Tongue (tissue), 2 donors: ENCODE data around the gene HAL. TPM values are rescaled to one million over a fixed set of nuclear protein-coding genes. Genes with fewer than 3 reads are reported as not detected.
"Not testable (repeated sequence)": the region's sequence is repeated elsewhere in the genome, so short reads cannot be mapped to it uniquely, and the experiment has no call there.

Experiments
- DNase-seq: peaks from one replicate; pipeline ENCODE4 v3.0.0-alpha.2; 2015
- total RNA-seq: library from RNA; depleted of rRNA; stranded (reverse); fragments of >200 nt; gene quantifications from one replicate; pipeline ENCODE4 v1.2.3, GENCODE V29; 2014

Gene HAL
- total RNA-seq, 1 donor from 2014 or later: 0.51 TPM

GRCh38 chr12:95975491-95975890, 20.7 kb downstream of the HAL start:
- no peak for DNase-seq

- DNase-seq: peak; percentile 12
Observed at GRCh38 chr12:95974358-95974757, 21.8 kb downstream of the HAL start.

- no peak for DNase-seq
Observed at GRCh38 chr12:95972832-95973456, 23.2 kb downstream of the HAL start.

- no peak for DNase-seq
Observed at GRCh38 chr12:95970905-95971304, 25.2 kb downstream of the HAL start.

- DNase-seq: not testable (repeated sequence)
Observed at GRCh38 chr12:95969116-95969515, 27.0 kb downstream of the HAL start.

- no peak for DNase-seq
Observed at GRCh38 chr12:95967301-95967700, 28.8 kb downstream of the HAL start.

- peak; percentile 8 for DNase-seq
Observed at GRCh38 chr12:95966287-95966870, 29.8 kb downstream of the HAL start.

GRCh38 chr12:95963096-95963495, 33.0 kb downstream of the HAL start:
- no peak for DNase-seq

- DNase-seq: no peak
Observed at GRCh38 chr12:95962222-95962621, 33.9 kb downstream of the HAL start.

GRCh38 chr12:95960241-95960640, 35.9 kb downstream of the HAL start:
- DNase-seq: no peak

- DNase-seq: peak; percentile 12
Observed at GRCh38 chr12:95959107-95959506, 37.0 kb downstream of the HAL start.

GRCh38 chr12:95956557-95957145, 39.5 kb downstream of the HAL start:
- no peak for DNase-seq

- DNase-seq: no peak
Observed at GRCh38 chr12:95955549-95956159, 40.5 kb downstream of the HAL start.

- no peak for DNase-seq
Observed at GRCh38 chr12:95953000-95953399, 43.1 kb downstream of the HAL start.

GRCh38 chr12:95951515-95951914, 44.6 kb downstream of the HAL start:
- no peak for DNase-seq

GRCh38 chr12:95949477-95950206, 46.5 kb downstream of the HAL start:
- no peak for DNase-seq

GRCh38 chr12:95944108-95944704, 51.9 kb downstream of the HAL start:
- no peak for DNase-seq

GRCh38 chr12:95943330-95943842, 52.8 kb downstream of the HAL start, which contains the start of gene AMDHD1:
TSS of gene AMDHD1 (plus strand) at chr12:95943331. CDS start at chr12:95943399, 68 bp downstream.
- peak; percentile 61 for DNase-seq

- DNase-seq: peak; percentile 83
Observed at GRCh38 chr12:95942524-95943329, 53.4 kb downstream of the HAL start, which contains the start of gene CCDC38. TSS of gene CCDC38 (minus strand) at chr12:95942614. CDS start at chr12:95936509, 6,105 bp downstream.

GRCh38 chr12:95942101-95942523, 54.0 kb downstream of the HAL start:
- DNase-seq: peak; percentile 21

- no peak for DNase-seq
Observed at GRCh38 chr12:95940514-95940913, 55.6 kb downstream of the HAL start.
